Astrocyte of the cerebellum (primary cell): Measurements from ENCODE around the gene SLC29A3.

Source experiments
- DNase-seq: peaks from one replicate; pipeline ENCODE4 v3.0.0-alpha.2; 2011; ENCODE audit warnings: low read depth
- H3K4me3 ChIP-seq: 2 replicates; pipeline ENCODE4 v1.5.1; 2011; ENCODE audit warnings: mild to moderate bottlenecking, low read depth, low read length, moderate library complexity
- in situ Hi-C: cut with HindIII; loops from 2 replicates; pipeline ENCODE4 v1.10.0; 2017; ENCODE audit warnings: low sequenced_read_pairs
- TF ChIP-seq, protein P1 (sequence below): IDR thresholded peaks from 2 replicates; pipeline ENCODE4 v1.5.1; 2012; ENCODE audit warnings: low read length, low read depth, moderate library complexity, mild to moderate bottlenecking; ENCODE audit errors: missing control alignments

The SLC29A3 gene

GRCh38 chr10:71392292-71392691, 73.2 kb downstream of the SLC29A3 start:
- TF ChIP-seq, protein P1, sequence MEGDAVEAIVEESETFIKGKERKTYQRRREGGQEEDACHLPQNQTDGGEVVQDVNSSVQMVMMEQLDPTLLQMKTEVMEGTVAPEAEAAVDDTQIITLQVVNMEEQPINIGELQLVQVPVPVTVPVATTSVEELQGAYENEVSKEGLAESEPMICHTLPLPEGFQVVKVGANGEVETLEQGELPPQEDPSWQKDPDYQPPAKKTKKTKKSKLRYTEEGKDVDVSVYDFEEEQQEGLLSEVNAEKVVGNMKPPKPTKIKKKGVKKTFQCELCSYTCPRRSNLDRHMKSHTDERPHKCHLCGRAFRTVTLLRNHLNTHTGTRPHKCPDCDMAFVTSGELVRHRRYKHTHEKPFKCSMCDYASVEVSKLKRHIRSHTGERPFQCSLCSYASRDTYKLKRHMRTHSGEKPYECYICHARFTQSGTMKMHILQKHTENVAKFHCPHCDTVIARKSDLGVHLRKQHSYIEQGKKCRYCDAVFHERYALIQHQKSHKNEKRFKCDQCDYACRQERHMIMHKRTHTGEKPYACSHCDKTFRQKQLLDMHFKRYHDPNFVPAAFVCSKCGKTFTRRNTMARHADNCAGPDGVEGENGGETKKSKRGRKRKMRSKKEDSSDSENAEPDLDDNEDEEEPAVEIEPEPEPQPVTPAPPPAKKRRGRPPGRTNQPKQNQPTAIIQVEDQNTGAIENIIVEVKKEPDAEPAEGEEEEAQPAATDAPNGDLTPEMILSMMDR: no peak
- in situ Hi-C loops: loop anchor here (25.0 kb wide), 1 partner anchor 195 kb away; no protein-coding TSS in a partner anchor
- DNase-seq: no peak

DNA sequence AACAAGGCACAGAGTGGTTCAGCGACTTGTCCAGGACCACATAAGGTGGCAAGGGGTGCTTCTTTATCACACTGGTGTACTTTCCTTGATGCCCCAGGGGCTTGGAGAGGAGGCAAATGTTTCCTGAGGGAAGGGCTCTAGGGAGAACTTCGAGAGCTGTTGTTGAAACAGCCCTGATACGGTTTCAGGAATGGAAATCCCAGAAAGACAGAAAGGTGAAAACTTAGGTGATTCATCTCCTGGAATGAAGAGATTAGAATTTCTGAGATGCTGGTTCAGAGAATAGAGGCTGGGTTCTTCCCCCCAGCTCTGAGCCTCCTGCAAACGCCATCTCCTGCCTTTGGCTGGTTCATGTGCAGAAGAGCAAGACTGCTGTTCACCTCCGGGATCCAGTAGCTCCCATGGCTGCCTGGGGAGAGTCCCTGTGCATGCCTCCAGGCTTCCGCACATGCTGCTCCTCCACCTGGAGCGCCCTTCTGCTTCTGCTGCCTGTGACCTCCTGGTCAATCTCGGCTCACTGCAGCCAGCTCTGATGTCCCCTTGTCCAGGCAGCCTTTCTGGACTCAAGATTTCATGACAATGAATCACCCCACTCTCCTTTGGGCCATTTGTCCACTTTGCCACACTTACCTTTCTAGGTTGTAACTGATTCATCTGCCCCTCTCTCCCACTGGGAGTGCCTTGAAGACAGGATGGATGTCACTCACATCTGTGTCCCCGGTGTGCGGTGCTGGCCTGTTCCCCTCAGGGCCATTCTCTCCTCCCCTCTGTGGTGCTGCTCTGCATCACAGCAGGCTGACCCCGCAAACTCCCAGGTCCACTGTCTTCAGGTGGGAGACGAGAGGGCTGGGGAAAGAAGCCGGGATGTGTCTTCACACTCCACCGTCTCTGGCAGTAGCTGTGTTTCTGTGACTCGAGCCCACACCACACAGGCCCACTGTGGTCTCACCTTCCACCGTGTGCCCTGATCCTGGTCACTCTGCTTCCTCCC, 74.0 kb downstream of the SLC29A3 start:
- no peak overlapping the region for H3K4me3 ChIP-seq
- TF ChIP-seq, protein P1: no peak
- in situ Hi-C loops: loop anchor here (25.0 kb wide), 1 partner anchor 194 kb away; no protein-coding TSS in a partner anchor
- DNase-seq: no peak

More at GRCh38 chr10:71392292-71392691, 73.2 kb downstream of the SLC29A3 start:
- H3K4me3 ChIP-seq: no peak overlapping the region

GRCh38 chr10:71393841-71394475, 74.9 kb downstream of the SLC29A3 start:
- TF ChIP-seq, protein P1: no peak
- H3K4me3 ChIP-seq: no peak overlapping the region
- no peak for DNase-seq
- in situ Hi-C loops: loop anchor here (25.0 kb wide), 1 partner anchor 193 kb away; no protein-coding TSS in a partner anchor

GRCh38 chr10:71394926-71395562, 76.0 kb downstream of the SLC29A3 start:
- TF ChIP-seq, protein P1: no peak
- H3K4me3 ChIP-seq: no peak overlapping the region
- in situ Hi-C loops: loop anchor here (25.0 kb wide), 1 partner anchor 192 kb away; no protein-coding TSS in a partner anchor
- DNase-seq: no peak

DNA sequence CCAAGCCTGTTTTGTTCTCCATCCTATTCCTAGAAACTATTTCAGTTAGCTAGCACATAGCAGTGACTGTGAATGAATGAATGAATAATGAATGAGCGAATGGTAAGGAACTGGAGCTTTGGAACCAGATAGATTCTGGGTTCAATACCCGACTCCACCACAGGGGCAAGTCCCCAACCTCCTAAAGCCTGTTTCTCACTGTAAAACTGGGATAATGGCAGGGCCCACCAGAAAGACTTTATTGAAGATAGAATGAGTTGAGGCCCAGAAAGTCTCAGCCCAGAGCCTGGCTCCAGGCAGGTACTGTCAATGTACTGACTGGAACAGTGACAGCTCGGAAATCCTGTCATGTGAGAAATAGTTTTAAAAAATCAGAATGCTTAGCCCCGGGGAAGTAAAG, 76.6 kb downstream of the SLC29A3 start:
- in situ Hi-C loops: loop anchor here (25.0 kb wide), 1 partner anchor 192 kb away; no protein-coding TSS in a partner anchor
- DNase-seq: no peak
- no peak overlapping the region for H3K4me3 ChIP-seq
- TF ChIP-seq, protein P1: no peak
